ENCODE data around the gene ABCC11. TPM values are rescaled to one million over a fixed set of nuclear protein-coding genes. Genes with fewer than 3 reads are reported as not detected.

Gene ABCC11
- total and polyA plus RNA-seq, 2 donors (not counting 1 experiment from before 2014, with no cell fraction given): 0.09 TPM; not detected in 1

- H3K9me3 ChIP-seq (ENCODE audit: control extremely low read depth in 1 of 3, control insufficient read depth in 2 of 3, insufficient read depth in 1 of 3, low read length in 2 of 3): no peaks in the 10 kb centered on the region
- ChIA-PET POLR2A (no interaction called here), CTCF (interaction anchor here (0.5 kb wide), 1 partner anchor 312 kb away, joined by 3 read pairs; no protein-coding TSS in a partner anchor)
- H3K27ac ChIP-seq (ENCODE audit: low read length in 2 of 2): no peak overlapping the region
- Mint-ChIP-seq H3K27me3 (peaks cover 31% of the 10 kb centered on the region), H3K4me1 (no peaks in the 10 kb centered on the region), H3K4me3 (no peak overlapping the region), H3K27ac (no peak overlapping the region), H3K9me3 (ENCODE audit: insufficient read depth) (no peaks in the 10 kb centered on the region)
- TF ChIP-seq EZH2 (IDR thresholded peaks at IDR 0.05; ENCODE audit: borderline replicate concordance, insufficient read depth, low read depth, low read length, poor library complexity, severe bottlenecking): no peak
- TF ChIP-seq, protein P1, sequence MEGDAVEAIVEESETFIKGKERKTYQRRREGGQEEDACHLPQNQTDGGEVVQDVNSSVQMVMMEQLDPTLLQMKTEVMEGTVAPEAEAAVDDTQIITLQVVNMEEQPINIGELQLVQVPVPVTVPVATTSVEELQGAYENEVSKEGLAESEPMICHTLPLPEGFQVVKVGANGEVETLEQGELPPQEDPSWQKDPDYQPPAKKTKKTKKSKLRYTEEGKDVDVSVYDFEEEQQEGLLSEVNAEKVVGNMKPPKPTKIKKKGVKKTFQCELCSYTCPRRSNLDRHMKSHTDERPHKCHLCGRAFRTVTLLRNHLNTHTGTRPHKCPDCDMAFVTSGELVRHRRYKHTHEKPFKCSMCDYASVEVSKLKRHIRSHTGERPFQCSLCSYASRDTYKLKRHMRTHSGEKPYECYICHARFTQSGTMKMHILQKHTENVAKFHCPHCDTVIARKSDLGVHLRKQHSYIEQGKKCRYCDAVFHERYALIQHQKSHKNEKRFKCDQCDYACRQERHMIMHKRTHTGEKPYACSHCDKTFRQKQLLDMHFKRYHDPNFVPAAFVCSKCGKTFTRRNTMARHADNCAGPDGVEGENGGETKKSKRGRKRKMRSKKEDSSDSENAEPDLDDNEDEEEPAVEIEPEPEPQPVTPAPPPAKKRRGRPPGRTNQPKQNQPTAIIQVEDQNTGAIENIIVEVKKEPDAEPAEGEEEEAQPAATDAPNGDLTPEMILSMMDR (IDR thresholded peaks at IDR 0.05): no peak
- no peaks in the 10 kb centered on the region for H3K79me2 ChIP-seq (ENCODE audit: control insufficient read depth, insufficient read depth, low read length)
- no peaks in the 10 kb centered on the region for H3K4me1 ChIP-seq (ENCODE audit: control insufficient read depth in 2 of 2, insufficient read depth in 2 of 2, low read length in 2 of 2)
- DNase-seq (no peak), ATAC-seq (ENCODE audit: low read depth) (no peak)
- no peaks in the 10 kb centered on the region for H4K20me1 ChIP-seq (ENCODE audit: control insufficient read depth, insufficient read depth, low read length, poor library complexity, severe bottlenecking)
- H2AFZ ChIP-seq (ENCODE audit: insufficient read depth, low read depth, low read length, poor library complexity, severe bottlenecking): no peak overlapping the region
- H3K27me3 ChIP-seq (replicated peaks in 1 of 4; ENCODE audit: control extremely low read depth in 1 of 4, control insufficient read depth in 3 of 4, insufficient read depth in 4 of 4, low read length in 3 of 4): no peaks in the 10 kb centered on the region
- no peak overlapping the region for H3K4me3 ChIP-seq (ENCODE audit: control extremely low read depth in 1 of 5, extremely low read depth in 1 of 5, insufficient read depth in 1 of 5, low read depth in 2 of 5, low read length in 4 of 5)
- 86% methylated on average over 6 of the region's 6 CpGs for whole genome bisulfite sequencing (ENCODE audit: insufficient coverage)
- intact Hi-C loops (cut with micrococcal nuclease): no loop called here
- H3K4me2 ChIP-seq (replicated peaks; ENCODE audit: low read depth, low read length, poor library complexity, severe bottlenecking): no peak overlapping the region
- no peak overlapping the region for H3K9ac ChIP-seq (ENCODE audit: low read length)
- H3K36me3 ChIP-seq (replicated peaks in 1 of 2; ENCODE audit: control extremely low read depth in 1 of 2, control insufficient read depth in 1 of 2, extremely low read depth in 1 of 2, insufficient read depth in 2 of 2, low read length in 1 of 2): no peaks in the 10 kb centered on the region
Measured at GRCh38 chr16:48201515-48202201, 45.7 kb downstream of the ABCC11 start.

GRCh38 chr16:48197294-48197693 lies 50.0 kb downstream of the ABCC11 start:
- no peaks in the 10 kb centered on the region for H3K4me1 ChIP-seq (ENCODE audit: control insufficient read depth in 2 of 2, insufficient read depth in 2 of 2, low read length in 2 of 2)
- no peak for TF ChIP-seq EZH2 (IDR thresholded peaks at IDR 0.05; ENCODE audit: borderline replicate concordance, insufficient read depth, low read depth, low read length, poor library complexity, severe bottlenecking)
- TF ChIP-seq, protein P1 (IDR thresholded peaks at IDR 0.05): no peak
- POLR2A ChIA-PET: no interaction called here
- no peak overlapping the region for H3K27ac ChIP-seq (ENCODE audit: low read length in 2 of 2)
- Mint-ChIP-seq H3K4me1 (no peaks in the 10 kb centered on the region), H3K9me3 (ENCODE audit: insufficient read depth) (no peaks in the 10 kb centered on the region), H3K4me3 (no peak overlapping the region), H3K27me3 (peaks cover 17% of the 10 kb centered on the region), H3K27ac (no peak overlapping the region)
- intact Hi-C loops (cut with micrococcal nuclease): no loop called here
- no peaks in the 10 kb centered on the region for H3K36me3 ChIP-seq (replicated peaks in 1 of 2; ENCODE audit: control extremely low read depth in 1 of 2, control insufficient read depth in 1 of 2, extremely low read depth in 1 of 2, insufficient read depth in 2 of 2, low read length in 1 of 2)
- no peak for ATAC-seq (ENCODE audit: low read depth)
- no peak overlapping the region for H3K4me2 ChIP-seq (replicated peaks; ENCODE audit: low read depth, low read length, poor library complexity, severe bottlenecking)
- no peaks in the 10 kb centered on the region for H4K20me1 ChIP-seq (ENCODE audit: control insufficient read depth, insufficient read depth, low read length, poor library complexity, severe bottlenecking)
- no peaks in the 10 kb centered on the region for H3K79me2 ChIP-seq (ENCODE audit: control insufficient read depth, insufficient read depth, low read length)
- CTCF ChIA-PET: no interaction called here
- peaks cover 0 to 4% (median 0%) of the 10 kb centered on the region in 4 experiments for H3K27me3 ChIP-seq (replicated peaks in 1 of 4; ENCODE audit: control extremely low read depth in 1 of 4, control insufficient read depth in 3 of 4, insufficient read depth in 4 of 4, low read length in 3 of 4)
- 80% methylated on average over 1 of the region's 3 CpGs for WGBS (ENCODE audit: insufficient coverage)
- no peak overlapping the region for H3K9ac ChIP-seq (ENCODE audit: low read length)
- no peak overlapping the region for H2AFZ ChIP-seq (ENCODE audit: insufficient read depth, low read depth, low read length, poor library complexity, severe bottlenecking)
- H3K9me3 ChIP-seq (ENCODE audit: control extremely low read depth in 1 of 3, control insufficient read depth in 2 of 3, insufficient read depth in 1 of 3, low read length in 2 of 3): no peaks in the 10 kb centered on the region
- DNase-seq: no peak
- H3K4me3 ChIP-seq (ENCODE audit: control extremely low read depth in 1 of 5, extremely low read depth in 1 of 5, insufficient read depth in 1 of 5, low read depth in 2 of 5, low read length in 4 of 5): no peak overlapping the region
